A673 (cell line): ENCODE measurements around the gene CHORDC1. TPM values are rescaled to one million over a fixed set of nuclear protein-coding genes. Genes with fewer than 3 reads are reported as not detected.

Experiments
- BruUV-seq: library from RNA; stranded (reverse); fragments of 400-500 nt; replicated peaks from 2 replicates; lab custom pipeline; 2021; lab: Mats Ljungman, UMichigan
- CTCF ChIA-PET: fragments of 300-600 bp; sonication (Branson Sonifier 250); formaldehyde crosslinking; loops from one replicate; lab custom pipeline; 2022; ENCODE audit warnings: antibody characterized with exemption; lab: Charles Lee
- POLR2A ChIA-PET: fragments of 300-600 bp; sonication (Branson Sonifier 250); formaldehyde crosslinking; loops from one replicate; lab custom pipeline; 2022; ENCODE audit warnings: antibody characterized with exemption; ENCODE audit not compliant: low non-redundant PET; lab: Charles Lee
- DNase-seq: peaks from one replicate; pipeline ENCODE4 v3.0.0-alpha.2; 2015; ENCODE audit warnings: low spot score
- H3K27ac ChIP-seq: fragments of 200-600 bp; sonication (generic); 2 replicates; pipeline ENCODE4 v1.5.1; 2016; ENCODE audit warnings: mixed run types, low read depth, mild to moderate bottlenecking, mixed read lengths, antibody characterized with exemption, low read length; ENCODE audit not compliant: poor library complexity, severe bottlenecking
- H3K27me3 ChIP-seq: fragments of 200-600 bp; sonication (generic); replicated peaks from 2 replicates; pipeline ENCODE4 v1.6.1; 2017; ENCODE audit warnings: mixed run types, low read depth, mild to moderate bottlenecking, mixed read lengths, antibody characterized with exemption, low read length; ENCODE audit not compliant: insufficient read depth, poor library complexity
- H3K36me3 ChIP-seq: fragments of 200-600 bp; sonication (generic); 2 replicates; pipeline ENCODE4 v1.6.1; 2016; ENCODE audit warnings: mixed run types, mild to moderate bottlenecking, mixed read lengths, antibody characterized with exemption, low read length; ENCODE audit not compliant: insufficient read depth, poor library complexity, severe bottlenecking
- H3K4me1 ChIP-seq: fragments of 200-600 bp; sonication (generic); 2 replicates; pipeline ENCODE4 v1.6.1; 2017; ENCODE audit warnings: mixed run types, mild to moderate bottlenecking, mixed read lengths, antibody characterized with exemption, low read length; ENCODE audit not compliant: insufficient read depth, poor library complexity, severe bottlenecking
- H3K4me3 ChIP-seq: fragments of 200-600 bp; sonication (generic); 2 replicates; pipeline ENCODE4 v1.5.1; 2016; ENCODE audit warnings: low read depth, mixed run types, mild to moderate bottlenecking, mixed read lengths, low read length; ENCODE audit not compliant: poor library complexity, severe bottlenecking
- H3K9me3 ChIP-seq: fragments of 200-600 bp; sonication (generic); 2 replicates; pipeline ENCODE4 v1.6.1; 2016; ENCODE audit warnings: mixed run types, low read depth, mild to moderate bottlenecking, mixed read lengths, antibody characterized with exemption, low read length; ENCODE audit not compliant: poor library complexity, severe bottlenecking
- CTCF ChIP-seq: fragments of 300-800, 200-600 bp; sonication (generic); conservative IDR thresholded peaks from 2 replicates; pipeline ENCODE4 v1.5.1; 2017; ENCODE audit warnings: low read depth, mild to moderate bottlenecking, antibody characterized with exemption, low read length, moderate library complexity, mixed read lengths
- EZH2 ChIP-seq: fragments of 200-600 bp; sonication (generic); IDR thresholded peaks from 2 replicates; pipeline ENCODE4 v1.6.1; 2017; ENCODE audit warnings: borderline replicate concordance, low read depth, mild to moderate bottlenecking, mixed read lengths, antibody characterized with exemption, low read length; ENCODE audit not compliant: poor library complexity, severe bottlenecking
- intact Hi-C: fragments of 100-400 bp; cut with micrococcal nuclease; formaldehyde crosslinking; loops from one replicate; pipeline ENCODE4 v1.10.0; 2022; ENCODE audit not compliant: unreplicated experiment
- total RNA-seq: library from RNA; stranded (reverse); gene quantifications from 2 replicates; pipeline ENCODE4 v1.2.3, GENCODE V29; 2021

Gene CHORDC1
- total RNA-seq, 1 experiment from 2014 or later, result 244 TPM

- POLR2A ChIA-PET, result no interaction called here
- intact Hi-C loops, result no loop called here
Measured at GRCh38 chr11:90197377-90197776, 25.5 kb downstream of the CHORDC1 start.

GRCh38 chr11:90192869-90193582 is 29.8 kb downstream of the CHORDC1 start:
- no peak overlapping the region for H3K4me3 ChIP-seq
- no peak overlapping the region for H3K27ac ChIP-seq
- no peaks in the 10 kb centered on the region for H3K27me3 ChIP-seq
- H3K36me3 ChIP-seq, result peaks cover 5% of the 10 kb centered on the region
- TF ChIP-seq CTCF (no peak), EZH2 (no peak)
- BruUV-seq, result no TSS peak
- no peak for DNase-seq
- no peaks in the 10 kb centered on the region for H3K9me3 ChIP-seq
- H3K4me1 ChIP-seq, result no peaks in the 10 kb centered on the region
- intact Hi-C loops, result no loop called here
- POLR2A ChIA-PET, result interaction anchor here (0.6 kb wide), 1 partner anchor 297 kb away, joined by 3 read pairs; no protein-coding TSS in a partner anchor
- CTCF ChIA-PET, result no interaction called here

More at GRCh38 chr11:90197377-90197776, 25.5 kb downstream of the CHORDC1 start:
- no TSS peak for BruUV-seq
- Histone ChIP-seq H3K9me3 (no peaks in the 10 kb centered on the region), H3K27me3 (no peaks in the 10 kb centered on the region), H3K27ac (no peak overlapping the region), H3K4me1 (peaks cover 2% of the 10 kb centered on the region), H3K36me3 (peaks cover 40% of the 10 kb centered on the region), H3K4me3 (no peak overlapping the region)
- DNase-seq, result no peak
- CTCF ChIA-PET, result no interaction called here
- TF ChIP-seq CTCF (no peak), EZH2 (no peak)

- H3K36me3 ChIP-seq, result no peaks in the 10 kb centered on the region
- no peak overlapping the region for H3K4me3 ChIP-seq
- intact Hi-C loops, result no loop called here
- DNase-seq, result no peak
- H3K9me3 ChIP-seq, result no peaks in the 10 kb centered on the region
- CTCF ChIA-PET, result no interaction called here
- BruUV-seq, result no TSS peak
- H3K4me1 ChIP-seq, result no peaks in the 10 kb centered on the region
- H3K27ac ChIP-seq, result no peak overlapping the region
- H3K27me3 ChIP-seq, result no peaks in the 10 kb centered on the region
- POLR2A ChIA-PET, result no interaction called here
- TF ChIP-seq EZH2 (no peak), CTCF (no peak)
Measured at GRCh38 chr11:90189011-90189410, 33.8 kb downstream of the CHORDC1 start.
